ENCODE measurements around the gene EXOSC3. TPM values are rescaled to one million over a fixed set of nuclear protein-coding genes. Genes with fewer than 3 reads are reported as not detected.
A peak's percentile ranks its signal among the peaks of the same experiment; 100 is the strongest.

EXOSC3 gene
- total and polyA plus RNA-seq, 2 of the 13 experiments (the other 11 are each of a cell fraction or from before 2014, with no cell fraction given), result 17.5 to 68.7 TPM

- TF ChIP-seq ZNF737 (CRISPR knock-in tag; IDR thresholded peaks at IDR 0.05; ENCODE audit: borderline replicate concordance) (no peak), RFX5 (IDR thresholded peaks at IDR 0.05; ENCODE audit: low read depth, low read length) (no peak), SETDB1 (CRISPR knock-in tag; IDR thresholded peaks at IDR 0.05; ENCODE audit: borderline replicate concordance) (no peak; the same call in 1 of the 2 replicates), ZNF543 (CRISPR knock-in tag; IDR thresholded peaks at IDR 0.05) (peak; percentile 92), REST (IDR thresholded peaks at IDR 0.05; ENCODE audit: borderline replicate concordance in 1 of 2, low read depth in 1 of 2, low read length in 2 of 2) (peak in 1 of 2 experiments; percentile 77; a peak in 2 of 4 replicates), ZNF496 (CRISPR knock-in tag; IDR thresholded peaks at IDR 0.05; ENCODE audit: insufficient replicate concordance) (no peak), ZNF513 (CRISPR knock-in tag; conservative IDR thresholded peaks at IDR 0.05) (no peak), JARID2 (CRISPR knock-in tag; IDR thresholded peaks at IDR 0.05; ENCODE audit: insufficient replicate concordance) (no peak), FOXC1 (CRISPR knock-in tag; IDR thresholded peaks at IDR 0.05; ENCODE audit: borderline replicate concordance) (peak; percentile 98), NR2F2 (IDR thresholded peaks at IDR 0.05; ENCODE audit: borderline replicate concordance, low read depth) (peak; percentile 38; the same call in 1 of the 2 replicates), NAIF1 (CRISPR knock-in tag; IDR thresholded peaks at IDR 0.05; ENCODE audit: borderline replicate concordance) (no peak), PLRG1 (conservative IDR thresholded peaks at IDR 0.05) (no peak), BCL6 (CRISPR knock-in tag; IDR thresholded peaks at IDR 0.05) (peak; percentile 77), ZNF75D (CRISPR knock-in tag; IDR thresholded peaks at IDR 0.05; ENCODE audit: borderline replicate concordance) (no peak), ZBTB7A (CRISPR knock-in tag; IDR thresholded peaks at IDR 0.05) (peak; percentile 20; the same call in 1 of the 2 replicates), ZNF343 (CRISPR knock-in tag; IDR thresholded peaks at IDR 0.05) (peak; percentile 65; the same call in 1 of the 2 replicates), ZNF790 (CRISPR knock-in tag; IDR thresholded peaks at IDR 0.05; ENCODE audit: borderline replicate concordance) (peak; percentile 27; the same call in 1 of the 2 replicates), ZNF431 (CRISPR knock-in tag; IDR thresholded peaks at IDR 0.05; ENCODE audit: borderline replicate concordance, low read depth) (peak; percentile 46; the same call in 1 of the 2 replicates), RARG (CRISPR knock-in tag; IDR thresholded peaks at IDR 0.05; ENCODE audit: low read depth) (no peak), ZNF556 (CRISPR knock-in tag; IDR thresholded peaks at IDR 0.05; ENCODE audit: borderline replicate concordance) (peak; percentile 74; the same call in 1 of the 2 replicates), ZNF792 (CRISPR knock-in tag; IDR thresholded peaks at IDR 0.05) (peak; percentile 97), ZUFSP (CRISPR knock-in tag; IDR thresholded peaks at IDR 0.05; ENCODE audit: borderline replicate concordance) (no peak), ZNF562 (CRISPR knock-in tag; IDR thresholded peaks at IDR 0.05; ENCODE audit: borderline replicate concordance) (peak; percentile 32; the same call in 1 of the 2 replicates)
Observed at GRCh38 chr9:37800631-37801286, 15.9 kb upstream of the EXOSC3 start, which contains the start of gene DCAF10 (continued).
